Measurements from ENCODE around the gene SORL1. TPM values are rescaled to one million over a fixed set of nuclear protein-coding genes. Genes with fewer than 3 reads are reported as not detected.

The SORL1 gene
- total and polyA plus RNA-seq, 9 of the 15 experiments (the other 6 are each of a cell fraction or from before 2014, with no cell fraction given), result 0.01 to 0.66 TPM; not detected in 7

GRCh38 chr11:121596195-121597155, 144.4 kb downstream of the SORL1 start:
- ChIA-PET POLR2A (no interaction called here), CTCF (ENCODE audit: low intra/inter-chr PET ratio) (no interaction called here)
- no peak for DNase-seq (ENCODE audit: extremely low read depth in 1 of 4, low spot score in 3 of 4)
- Histone ChIP-seq H3K27me3 (ENCODE audit: control insufficient read depth in 2 of 2, insufficient read depth in 2 of 2, low read length in 2 of 2) (peaks cover 0 to 11% of the 10 kb centered on the region in 2 experiments; a peak in 3 of 5 replicates), H2AFZ (ENCODE audit: low read depth, low read length) (no peak overlapping the region), H3K27ac (ENCODE audit: extremely low read depth, low read depth, low read length) (no peak overlapping the region), H3K9me1 (ENCODE audit: control insufficient read depth, insufficient read depth, low read length) (no peaks in the 10 kb centered on the region), H3K36me3 (ENCODE audit: control insufficient read depth, insufficient read depth, low read length) (no peaks in the 10 kb centered on the region), H3K4me3 (no peak overlapping the region), H3K9ac (ENCODE audit: insufficient read depth in 1 of 2, low read depth in 2 of 2, low read length in 2 of 2) (no peak overlapping the region), H3K79me2 (ENCODE audit: control insufficient read depth, insufficient read depth, low read length) (no peaks in the 10 kb centered on the region), H4K20me1 (replicated peaks; ENCODE audit: control insufficient read depth, insufficient read depth, low read length) (no peaks in the 10 kb centered on the region), H3K4me2 (ENCODE audit: insufficient read depth, low read length) (no peak overlapping the region), H3K4me1 (replicated peaks in 1 of 2; ENCODE audit: control insufficient read depth in 2 of 2, insufficient read depth in 2 of 2, low read length in 2 of 2) (no peaks in the 10 kb centered on the region), H3K9me3 (replicated peaks; ENCODE audit: control insufficient read depth, insufficient read depth, low read depth, low read length) (no peaks in the 10 kb centered on the region)
- no TSS peak for BruUV-seq (replicated peaks)
- TF ChIP-seq RFX7 (CRISPR knock-in tag; IDR thresholded peaks at IDR 0.05) (no peak), ZNF212 (CRISPR knock-in tag; IDR thresholded peaks at IDR 0.05) (no peak), KAT2B (IDR thresholded peaks at IDR 0.05; ENCODE audit: low read depth, low read length) (no peak), USF1 (CRISPR knock-in tag; IDR thresholded peaks at IDR 0.05) (no peak), SMARCB1 (IDR thresholded peaks at IDR 0.05; ENCODE audit: insufficient read length, low read depth) (no peak), SUPT5H (IDR thresholded peaks at IDR 0.05) (no peak), ILF3 (IDR thresholded peaks at IDR 0.05; ENCODE audit: borderline replicate concordance) (no peak), TBL1XR1 (IDR thresholded peaks at IDR 0.05; ENCODE audit: low read length in 2 of 2) (no peak), THRB (CRISPR knock-in tag; conservative IDR thresholded peaks at IDR 0.05) (no peak), LCOR (CRISPR knock-in tag; IDR thresholded peaks at IDR 0.05) (no peak), CEBPB (tag; IDR thresholded peaks at IDR 0.05) (no peak), HDGF (IDR thresholded peaks at IDR 0.05) (no peak)
- under 1% methylated on average over 19 of the region's 19 CpGs for WGBS (ENCODE audit: insufficient coverage, low coverage, missing lambda C conversion rate)
- ATAC-seq, result no peak
- in situ Hi-C loops (cut with MboI), result loop anchor here (10.0 kb wide), 3 partner anchors 272 to 1072 kb away; no protein-coding TSS in a partner anchor
- no peak for FAIRE-seq
- intact Hi-C loops (cut with micrococcal nuclease), result loop anchor here (10.0 kb wide), 1 partner anchor 142 kb away; the partner anchor contains the start of genes SORL1 and SORL1-AS1
